NCI-H774 (cell line): ENCODE data around the gene POLE3.
"Not testable (repeated sequence)": the region's sequence is repeated elsewhere in the genome, so short reads cannot be mapped to it uniquely, and the experiment has no call there.

Source experiments
- DNase-seq: peaks from one replicate; lab custom pipeline; 2025; lab: John Stamatoyannopoulos, UW

The POLE3 gene, protein sequence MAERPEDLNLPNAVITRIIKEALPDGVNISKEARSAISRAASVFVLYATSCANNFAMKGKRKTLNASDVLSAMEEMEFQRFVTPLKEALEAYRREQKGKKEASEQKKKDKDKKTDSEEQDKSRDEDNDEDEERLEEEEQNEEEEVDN

DNA sequence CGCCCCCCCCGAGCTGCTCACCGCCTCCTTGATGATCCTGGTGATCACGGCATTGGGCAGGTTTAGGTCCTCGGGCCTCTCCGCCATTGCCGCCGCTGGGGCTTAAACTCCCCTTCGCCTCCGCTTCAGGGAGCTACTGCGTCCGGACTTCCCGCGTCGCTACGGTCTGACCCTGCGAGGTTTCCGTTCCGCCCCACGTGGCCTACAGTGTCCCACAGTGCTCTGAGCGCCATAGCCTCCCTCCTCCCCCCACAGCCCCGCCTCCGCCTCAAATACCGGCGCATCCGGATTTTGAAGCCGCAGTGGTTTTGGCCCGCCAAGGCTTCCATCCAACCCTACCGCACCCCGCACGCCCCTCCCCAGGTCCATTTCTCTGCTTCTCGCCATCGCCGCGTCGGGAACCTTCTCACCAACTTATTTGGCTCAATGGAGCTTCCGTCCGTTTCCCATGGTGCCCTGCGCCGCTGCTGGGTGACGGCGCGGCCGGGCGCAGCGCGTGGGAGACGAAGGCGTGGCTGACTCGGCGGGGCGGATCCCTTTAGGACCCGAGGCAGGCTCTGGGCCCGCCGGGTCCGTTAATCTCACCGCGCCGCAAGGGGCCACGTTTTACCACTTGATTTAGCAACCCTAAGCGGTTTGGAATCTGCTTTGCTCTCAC lies at the start of gene POLE3, which contains the start of gene C9orf43:
POLE3 (minus strand) TSS at position 469 of the 658 bp plus-strand sequence; CDS start at position 87, 382 bp downstream.
C9orf43 (plus strand) TSS at position 541 of the 658 bp plus-strand sequence. CDS start 2,747 bp downstream, outside the sequence.
- DNase-seq: peak; percentile 93

DNA sequence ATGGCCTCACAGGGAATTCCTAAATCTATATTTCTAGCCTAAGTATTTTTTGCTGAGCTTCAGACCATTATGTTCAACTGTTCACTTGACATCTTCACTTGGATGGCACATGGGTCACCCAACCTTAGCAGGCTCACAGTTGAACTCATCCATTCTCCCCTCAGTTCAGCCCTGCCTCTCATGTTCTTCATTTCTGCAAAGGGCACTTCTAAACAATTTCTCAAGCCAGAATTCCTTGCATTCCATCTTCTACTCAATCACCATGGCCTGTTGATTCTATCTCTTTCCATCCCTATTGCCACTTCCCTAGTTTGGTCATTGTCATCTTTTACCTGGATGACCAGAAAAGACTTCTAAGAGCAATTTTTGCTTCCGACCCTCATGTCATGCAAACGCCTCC lies 45.8 kb upstream of the POLE3 start:
- DNase-seq: no peak

DNA sequence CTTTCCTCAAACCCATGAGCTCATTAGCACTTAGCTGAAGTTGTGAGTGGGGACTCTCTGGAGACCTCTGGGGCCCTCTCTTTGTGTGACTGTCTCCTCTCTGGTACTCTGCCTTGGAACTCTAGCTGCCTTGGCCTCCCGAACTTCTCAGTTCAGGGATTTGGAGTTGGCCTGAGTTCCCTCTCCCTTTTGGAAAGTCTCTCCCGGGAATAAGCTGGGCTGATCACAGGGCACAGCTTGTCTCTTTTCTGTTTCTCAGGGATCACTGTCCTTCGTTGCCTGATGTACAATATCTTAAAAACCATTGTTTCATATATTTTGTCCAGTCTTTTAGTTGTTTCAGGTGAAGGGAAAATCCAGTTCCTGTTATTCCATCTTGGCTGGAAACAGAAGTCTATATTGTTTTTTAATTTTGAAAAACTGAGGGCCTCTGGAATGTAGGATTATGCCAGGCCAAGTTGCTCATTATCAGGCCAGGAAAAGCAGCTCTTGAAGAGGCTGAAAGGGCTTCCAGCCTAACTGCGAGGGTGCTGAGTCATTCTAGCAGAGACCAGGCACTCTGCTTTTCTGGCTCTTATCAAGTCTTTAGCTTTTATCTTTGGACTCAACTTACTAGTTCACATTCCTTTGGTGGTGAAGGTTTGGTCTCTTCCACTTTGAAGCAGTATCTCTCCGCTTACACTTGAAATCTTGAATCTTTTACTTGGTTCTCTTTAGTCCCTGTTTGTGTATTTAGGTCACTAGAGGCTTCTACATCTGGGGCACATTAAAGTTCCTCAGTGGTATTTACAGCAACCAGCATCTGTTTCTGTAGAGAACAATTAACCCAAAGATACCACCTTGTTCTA lies 44.7 kb upstream of the POLE3 start:
- no peak for DNase-seq

DNA sequence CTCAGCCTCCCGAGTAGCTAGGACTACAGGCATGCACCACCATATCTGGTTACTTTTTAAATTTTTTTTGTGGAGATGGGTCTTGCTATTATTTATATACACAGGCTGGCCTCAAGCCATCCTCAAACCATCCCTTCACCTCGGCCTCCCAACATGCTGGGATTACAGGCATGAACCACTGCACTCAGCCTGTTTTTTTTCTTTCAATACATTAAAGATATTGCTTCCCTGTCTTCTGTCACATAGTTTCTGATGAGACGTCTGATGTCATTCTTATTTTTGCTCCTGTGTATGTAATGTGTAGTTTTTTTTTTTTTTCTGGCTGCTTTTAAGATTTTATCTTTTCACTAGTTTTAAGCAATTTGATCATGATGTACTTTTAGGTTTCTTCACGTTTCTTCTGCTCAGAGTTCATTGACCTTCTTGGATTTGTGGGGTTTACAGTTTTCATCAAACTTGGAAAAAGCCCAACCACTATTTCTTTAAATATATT lies 41.7 kb upstream of the POLE3 start:
- no peak for DNase-seq

DNA sequence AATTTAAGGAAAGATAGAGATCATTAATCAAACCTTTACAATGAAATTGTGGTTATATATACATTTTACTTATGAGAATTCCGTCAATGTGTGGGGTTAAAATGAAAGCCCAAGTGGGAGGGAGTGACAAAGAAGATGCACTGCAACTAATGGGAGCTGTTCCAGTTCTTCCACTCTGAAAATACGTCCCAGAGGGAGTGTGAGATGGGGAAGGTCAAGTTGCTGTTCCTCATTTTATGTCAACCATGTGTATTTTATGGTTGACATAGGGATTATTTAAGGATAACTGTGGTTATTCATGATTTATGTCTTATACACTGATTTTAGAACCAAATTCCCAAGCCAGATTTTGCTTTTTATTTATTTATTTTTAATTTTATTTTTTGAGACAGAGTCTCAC lies 38.9 kb upstream of the POLE3 start:
- no peak for DNase-seq

DNA sequence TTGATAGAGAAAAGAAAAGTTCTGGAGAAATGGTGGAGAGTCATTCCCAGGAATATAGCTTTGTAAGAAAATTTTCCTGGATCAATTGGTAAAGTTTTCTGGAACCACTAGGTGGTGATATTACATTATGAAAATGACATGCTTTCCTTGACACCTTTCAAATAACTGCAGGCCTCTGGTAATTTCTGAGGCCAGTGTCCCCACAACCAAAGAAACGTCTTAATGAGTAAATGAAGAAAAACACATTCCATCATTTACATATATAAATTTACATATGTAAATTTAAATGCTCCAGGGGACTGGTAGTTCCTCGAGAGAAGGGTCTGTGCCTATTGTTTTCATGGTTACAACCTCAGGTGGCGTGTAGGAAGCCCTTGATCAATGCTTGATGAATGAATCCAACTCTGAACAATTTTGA lies 35.9 kb upstream of the POLE3 start:
- DNase-seq: no peak

DNA sequence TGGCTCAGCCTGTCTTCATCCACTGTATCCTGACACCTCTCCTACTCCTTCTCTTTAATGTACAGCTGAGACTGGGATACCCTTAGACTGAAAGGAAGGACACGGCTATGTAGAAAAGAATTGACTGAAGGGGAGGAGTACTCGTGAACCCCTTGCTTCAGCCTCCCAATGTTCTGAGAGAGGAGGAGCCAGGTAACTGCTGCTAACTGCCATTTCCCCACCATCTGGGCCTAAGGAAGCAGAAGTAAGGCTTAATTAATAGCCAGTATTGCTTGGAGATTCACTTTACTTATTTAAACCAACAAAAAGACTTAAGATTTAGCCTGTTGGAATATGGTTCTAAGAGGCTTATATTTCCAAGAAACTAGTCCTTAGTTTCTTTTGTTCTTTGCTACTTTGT lies 34.3 kb upstream of the POLE3 start:
- no peak for DNase-seq

DNA sequence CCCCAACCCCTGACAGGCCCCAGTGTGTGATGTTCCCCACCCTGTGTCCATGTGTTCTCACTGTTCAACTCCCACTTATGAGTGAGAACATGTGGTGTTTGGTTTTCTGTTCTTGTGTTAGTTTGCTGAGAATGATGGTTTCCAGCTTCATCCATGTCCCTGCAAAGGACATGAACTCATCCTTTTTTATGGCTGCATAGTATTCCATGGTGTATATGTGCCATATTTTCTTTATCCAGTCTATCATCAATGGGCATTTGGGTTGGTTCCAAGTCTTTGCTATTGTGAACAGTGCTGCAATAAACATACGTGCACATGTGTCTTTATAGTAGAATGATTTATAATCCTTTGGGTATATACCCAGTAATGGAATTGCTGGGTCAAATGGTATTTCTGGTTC lies 27.2 kb upstream of the POLE3 start:
- not testable (repeated sequence) for DNase-seq

DNA sequence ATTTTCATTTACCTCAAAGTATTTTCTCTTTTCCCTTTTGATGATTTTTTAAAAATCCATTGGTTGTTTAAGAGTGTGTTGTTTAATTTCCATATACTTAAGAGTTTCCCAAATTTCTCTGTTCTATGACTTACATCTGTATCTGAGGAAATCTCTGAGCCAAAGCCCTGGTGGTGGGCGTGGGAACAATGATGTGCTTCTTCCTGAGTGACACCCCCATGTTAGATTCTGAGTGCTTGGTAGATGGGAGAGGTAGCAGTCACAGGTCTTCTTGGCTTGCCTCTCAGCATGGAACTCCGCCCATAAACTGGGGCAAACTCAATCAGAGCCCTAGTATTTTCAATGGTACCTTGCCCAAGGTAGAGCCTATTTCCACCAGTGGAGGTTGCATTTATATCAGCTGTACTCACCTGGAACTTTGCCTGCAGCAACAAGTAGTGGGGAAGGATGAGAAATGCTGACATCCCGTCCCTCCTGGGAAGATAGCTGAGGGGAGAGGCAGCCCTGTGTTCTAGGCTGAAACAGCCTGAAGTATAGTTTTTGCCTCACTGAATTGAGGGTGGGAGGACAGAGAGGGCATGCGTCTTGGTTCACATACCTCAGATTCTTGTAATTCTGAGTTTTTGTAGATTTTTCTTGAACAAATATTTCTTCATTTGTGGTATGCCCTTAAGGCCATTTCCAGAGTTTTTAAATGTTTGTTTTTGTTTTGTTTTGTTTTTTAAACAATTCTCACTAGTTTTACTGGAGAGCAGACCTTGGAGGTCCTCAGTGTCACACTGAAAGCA lies 26.4 kb upstream of the POLE3 start:
- no peak for DNase-seq

DNA sequence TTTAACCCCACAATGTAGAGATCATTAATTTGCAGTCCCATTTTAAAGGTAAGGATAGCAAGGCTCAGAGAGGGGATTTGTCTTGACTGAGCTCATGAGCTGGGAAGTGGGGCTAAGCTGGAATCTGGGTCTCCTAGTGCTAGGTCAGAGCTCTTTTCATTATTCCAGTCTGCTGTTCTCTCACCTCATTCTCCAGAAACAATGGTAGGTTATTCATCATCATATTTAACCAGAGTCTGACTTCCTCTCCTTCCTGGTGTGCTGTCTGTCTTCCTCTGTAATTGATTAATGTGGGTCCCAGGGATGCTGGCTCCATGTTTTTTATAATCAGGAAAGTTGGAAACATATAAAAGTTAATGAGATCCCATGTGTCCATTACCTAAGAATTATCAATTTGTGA lies 20.7 kb upstream of the POLE3 start:
- DNase-seq: no peak

DNA sequence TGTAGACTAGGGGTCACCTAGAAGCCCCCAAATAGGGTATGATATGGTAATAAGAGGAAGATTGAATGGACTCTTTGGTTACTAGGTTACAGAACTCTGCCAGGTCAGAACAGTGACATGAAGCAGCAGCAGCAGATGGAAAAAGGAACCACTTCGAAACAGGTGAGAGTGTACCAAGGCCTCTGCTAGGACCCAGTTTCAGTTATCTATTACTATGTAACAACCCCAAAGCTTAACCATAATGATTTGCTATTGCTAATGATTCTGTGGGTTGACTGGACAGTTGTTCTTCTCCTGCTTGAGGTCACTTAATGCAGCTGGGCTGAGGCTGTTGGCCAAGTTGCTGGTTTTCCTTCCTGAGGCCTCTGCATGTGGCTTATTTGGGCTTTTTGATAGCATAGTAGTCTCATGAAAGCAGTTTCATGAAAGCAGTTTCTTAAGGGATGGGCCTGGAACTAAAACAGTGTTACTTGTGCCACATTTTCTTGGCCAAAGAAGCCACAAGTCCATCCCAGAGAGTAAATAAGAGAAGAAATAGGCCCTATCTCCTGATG lies 17.7 kb upstream of the POLE3 start:
- no peak for DNase-seq

DNA sequence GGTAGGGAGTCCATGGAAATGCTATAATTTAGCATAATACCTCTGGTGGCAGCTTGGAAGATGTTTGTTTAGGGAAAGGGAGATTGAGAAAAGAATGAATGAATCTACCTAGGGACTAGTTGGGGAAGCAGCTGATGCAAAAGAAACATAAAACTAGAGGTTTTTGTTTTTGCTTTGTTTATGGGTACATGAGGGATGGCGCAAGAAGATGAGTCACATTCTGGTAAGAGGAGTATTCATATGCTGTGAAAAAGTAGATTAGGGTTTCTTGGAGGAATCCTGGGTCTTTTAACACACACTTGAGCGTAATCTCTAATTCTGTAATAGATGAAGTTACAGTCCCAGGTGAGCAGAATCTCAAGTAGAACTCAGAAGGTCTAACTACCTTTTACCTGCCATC lies 17.2 kb upstream of the POLE3 start:
- DNase-seq: no peak

DNA sequence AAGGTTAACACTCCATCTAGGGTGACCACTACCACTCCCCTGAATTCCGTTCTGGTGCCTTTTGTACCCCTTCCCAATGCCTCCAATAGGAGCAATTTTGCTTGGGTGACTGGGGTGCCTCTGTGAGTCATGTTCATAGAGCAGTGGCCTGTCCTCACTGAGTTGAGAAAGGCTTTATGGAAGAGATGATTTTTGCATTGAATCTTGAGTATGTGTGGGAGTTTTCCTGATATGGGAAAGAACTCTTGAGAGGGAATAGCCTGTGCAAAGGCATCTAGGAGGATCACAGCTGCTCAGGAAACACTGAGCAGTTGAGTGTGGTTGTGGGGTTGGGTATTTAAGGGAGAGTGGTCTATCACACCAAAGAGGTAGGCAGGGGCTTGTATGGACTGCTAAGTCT lies 16.2 kb upstream of the POLE3 start:
- no peak for DNase-seq

DNA sequence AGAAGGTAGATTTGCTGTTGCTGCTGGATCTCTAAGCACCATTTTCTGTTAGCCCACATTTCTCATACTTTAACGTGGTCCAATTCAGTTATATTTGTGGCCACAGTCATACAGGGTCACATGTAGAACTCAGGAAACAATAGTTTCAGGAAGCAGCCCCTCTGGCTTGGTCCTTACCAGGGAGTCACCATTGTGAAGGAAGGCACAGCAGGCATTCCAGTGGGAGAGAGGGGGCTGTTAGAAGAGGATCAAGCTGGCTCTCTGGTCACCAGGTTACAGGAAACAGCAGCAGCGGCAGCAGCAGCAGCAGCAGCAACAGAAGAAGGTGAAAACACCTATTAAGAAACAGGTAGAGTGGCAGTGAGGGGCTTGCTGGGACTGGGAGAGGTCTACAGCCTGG lies 14.6 kb upstream of the POLE3 start:
- no peak for DNase-seq

DNA sequence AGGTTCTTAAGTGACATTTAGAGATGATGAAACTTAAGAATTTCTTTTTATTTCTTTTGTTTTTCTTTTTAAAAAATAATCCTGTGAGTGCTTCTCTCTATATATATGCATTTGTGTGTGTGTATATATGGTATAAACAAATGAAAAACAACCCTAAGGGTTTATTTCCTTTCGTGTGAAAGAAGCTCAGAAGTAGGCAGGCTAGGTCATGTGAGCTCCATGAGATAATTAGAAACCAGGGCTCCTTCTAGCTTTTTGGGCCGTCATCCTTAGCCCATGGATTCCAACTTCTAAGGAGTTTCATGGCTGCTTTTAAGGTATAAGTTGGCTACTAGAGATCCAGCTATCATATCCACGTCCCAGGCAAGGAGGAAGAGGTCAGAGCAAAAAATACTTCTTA lies 11.3 kb upstream of the POLE3 start:
- DNase-seq: no peak

DNA sequence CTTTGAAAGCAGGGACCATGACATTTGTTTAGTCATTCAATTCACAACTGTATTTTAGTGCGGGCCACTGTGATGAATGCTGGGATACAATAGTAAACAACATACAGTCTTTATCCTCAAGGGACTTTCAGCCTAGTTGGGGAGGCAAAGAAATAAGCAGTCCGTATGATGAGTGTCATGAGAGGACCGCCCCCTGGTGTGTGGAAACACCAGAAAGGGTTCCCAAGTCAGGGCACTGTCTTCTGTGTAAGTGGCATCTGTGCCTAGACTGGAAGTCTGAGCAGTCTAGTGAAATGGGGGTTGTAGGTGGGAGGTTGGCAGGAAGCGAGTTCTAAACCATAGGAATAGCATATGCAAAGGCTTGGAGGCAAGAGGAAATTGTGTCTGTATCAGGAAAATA lies 6.9 kb upstream of the POLE3 start:
- DNase-seq: no peak

DNA sequence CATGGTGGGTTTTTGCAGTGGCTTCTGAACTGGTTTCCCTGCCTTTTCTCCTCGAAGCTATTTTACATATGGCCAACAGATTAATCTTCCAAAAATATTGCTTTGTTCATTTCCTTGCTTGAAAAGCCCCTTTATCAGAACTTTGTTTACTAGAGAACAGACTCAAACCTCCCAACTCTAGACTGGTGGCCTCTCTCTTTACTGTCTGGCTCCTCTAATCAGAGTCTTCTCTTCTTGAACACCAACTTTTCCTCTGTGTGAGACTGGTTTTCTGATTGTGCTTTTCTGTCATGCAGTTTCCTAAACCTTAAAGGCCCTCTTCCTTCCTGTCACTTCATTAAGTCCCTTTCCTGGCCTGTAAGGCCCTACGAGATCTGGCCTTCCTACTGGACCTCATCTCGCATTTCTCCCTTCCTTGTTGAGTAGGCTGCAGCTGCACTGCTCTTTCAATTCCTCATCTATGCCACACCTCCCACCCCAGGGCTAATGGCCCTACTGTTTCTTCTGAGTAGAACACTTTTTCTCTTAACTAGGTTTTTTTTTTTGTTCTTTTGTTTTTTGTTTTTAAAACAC lies 5.8 kb upstream of the POLE3 start:
- no peak for DNase-seq

DNA sequence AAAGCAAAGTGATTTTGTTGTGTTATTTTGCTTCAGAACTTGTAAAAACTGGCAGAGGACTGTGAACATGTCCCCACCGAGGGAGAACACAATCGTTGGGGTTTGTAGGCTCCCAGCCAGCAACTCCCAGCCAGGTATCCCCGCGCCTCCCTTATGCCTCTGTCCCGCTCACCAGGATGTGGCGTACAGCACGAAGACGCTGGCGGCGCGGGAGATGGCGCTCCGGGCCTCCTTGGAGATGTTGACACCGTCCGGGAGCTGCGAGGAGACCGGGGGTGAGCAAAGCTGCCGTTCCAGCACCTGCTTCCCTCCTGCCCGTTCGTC lies 630 bp downstream of the POLE3 start:
- DNase-seq: no peak

DNA sequence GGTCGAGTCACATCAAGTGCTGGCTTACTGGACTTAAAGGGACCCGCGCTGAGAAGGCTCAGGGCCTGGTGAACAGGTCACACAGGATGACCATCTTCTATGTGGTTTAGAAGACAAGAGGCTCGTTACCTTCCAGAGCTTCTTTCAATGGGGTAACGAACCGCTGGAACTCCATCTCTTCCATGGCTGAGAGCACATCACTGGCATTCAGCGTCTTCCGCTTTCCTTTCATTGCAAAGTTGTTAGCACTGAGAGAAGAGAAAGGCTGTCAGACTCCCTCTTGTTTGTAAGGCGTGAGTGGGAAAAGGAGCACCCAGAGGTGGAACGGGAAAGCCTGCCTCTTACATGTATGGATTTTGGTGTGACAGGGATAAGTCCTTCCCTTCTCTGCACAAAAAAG lies 994 bp downstream of the POLE3 start:
- DNase-seq: no peak

DNA sequence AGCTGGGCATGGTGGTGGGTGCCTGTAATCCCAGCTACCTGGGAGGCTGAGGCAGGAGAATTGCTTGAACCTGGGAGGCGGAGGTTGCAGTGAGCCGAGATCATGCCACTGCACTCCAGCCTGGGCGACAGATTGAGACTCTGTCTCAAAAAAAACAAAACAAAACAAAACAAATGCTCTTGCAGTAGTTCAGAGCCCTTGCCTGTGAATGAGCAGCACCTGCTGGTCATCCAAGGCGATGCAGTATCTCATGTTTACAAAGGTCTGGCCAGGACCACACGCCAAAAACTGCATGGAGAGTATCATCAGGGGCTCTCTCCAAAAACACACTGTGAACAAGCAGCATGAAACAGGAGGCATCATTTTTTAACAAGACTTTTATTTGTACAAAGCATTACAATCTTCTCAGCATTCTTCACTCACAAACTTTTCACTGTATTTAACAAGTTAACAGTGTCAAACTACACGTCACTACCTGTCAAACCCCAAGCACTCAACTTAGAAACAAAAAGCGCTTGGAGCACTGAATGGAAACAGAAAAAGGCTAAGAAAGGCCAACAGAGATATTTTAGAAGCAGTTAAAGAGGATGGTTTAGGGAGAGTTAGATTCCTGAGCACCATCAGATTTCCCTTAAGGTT lies 3.5 kb downstream of the POLE3 start:
- peak; percentile 55 for DNase-seq

DNA sequence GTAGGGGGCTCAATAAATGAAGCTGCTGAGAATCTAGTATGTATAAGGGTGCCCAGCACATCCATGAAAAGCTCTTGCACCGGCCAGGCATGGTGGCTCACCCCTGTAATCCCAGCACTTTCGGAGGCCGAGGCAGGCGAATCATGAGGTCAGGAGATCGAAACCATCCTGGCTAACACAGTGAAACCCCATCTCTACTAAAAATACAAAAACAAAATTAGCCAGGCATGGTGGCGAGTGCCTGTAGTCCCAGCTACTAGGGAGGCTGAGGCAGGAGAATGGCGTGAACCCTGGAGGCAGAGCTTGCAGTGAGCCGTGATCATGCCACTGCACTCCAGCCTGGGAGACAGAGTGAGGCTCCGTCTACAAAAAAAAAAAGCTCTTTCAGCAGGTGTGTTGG lies 4.1 kb downstream of the POLE3 start:
- DNase-seq: not testable (repeated sequence)
